Activated T-helper 1 cell treated with Interleukin-2 at 50 U/mL for 16 hours (primary cell): ENCODE results near the gene LOXL3.

Source experiments
- DNase-seq: peaks from one replicate; pipeline ENCODE4 v3.0.0-alpha.2; 2020; ENCODE audit warnings: low read depth

LOXL3 gene

DNA sequence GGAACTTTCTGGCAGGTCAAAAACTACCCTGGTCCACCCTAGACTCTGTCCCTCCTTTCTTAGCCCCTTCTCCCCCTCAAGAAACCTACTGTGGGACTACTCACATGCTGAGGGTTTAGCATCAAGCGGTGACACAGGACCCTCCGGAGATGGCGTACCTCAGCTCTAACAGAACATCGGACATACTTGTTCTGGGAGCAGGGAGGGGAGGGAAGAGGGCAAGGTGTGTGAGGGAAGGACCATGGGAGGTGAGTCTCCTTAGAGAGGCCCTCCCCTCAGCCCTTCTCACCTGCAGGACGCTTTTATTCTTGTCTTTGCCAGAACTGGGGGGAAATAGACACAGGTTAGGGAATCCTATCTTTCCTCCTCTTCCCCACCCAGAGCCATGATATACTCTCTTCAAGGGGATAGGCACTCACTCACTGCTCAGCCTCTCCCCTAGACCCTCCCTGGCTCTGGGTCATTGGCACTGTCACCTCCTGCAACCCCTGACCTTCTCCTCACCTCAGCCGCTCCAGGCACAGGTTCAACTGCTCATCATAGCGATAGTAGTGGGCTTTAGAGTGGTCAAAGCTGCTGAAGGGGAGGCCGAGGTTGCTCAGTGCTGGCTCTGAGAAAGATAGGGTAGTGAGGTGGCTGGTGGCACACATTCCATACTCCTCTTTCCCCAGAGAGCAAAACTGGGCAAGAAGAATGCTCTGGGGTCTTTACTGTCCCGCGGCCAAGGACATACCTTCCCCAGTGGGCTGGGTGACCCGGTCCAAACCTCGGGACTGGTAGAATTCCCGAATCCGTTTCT lies 48.1 kb downstream of the LOXL3 start:
- DNase-seq, result no peak

DNA sequence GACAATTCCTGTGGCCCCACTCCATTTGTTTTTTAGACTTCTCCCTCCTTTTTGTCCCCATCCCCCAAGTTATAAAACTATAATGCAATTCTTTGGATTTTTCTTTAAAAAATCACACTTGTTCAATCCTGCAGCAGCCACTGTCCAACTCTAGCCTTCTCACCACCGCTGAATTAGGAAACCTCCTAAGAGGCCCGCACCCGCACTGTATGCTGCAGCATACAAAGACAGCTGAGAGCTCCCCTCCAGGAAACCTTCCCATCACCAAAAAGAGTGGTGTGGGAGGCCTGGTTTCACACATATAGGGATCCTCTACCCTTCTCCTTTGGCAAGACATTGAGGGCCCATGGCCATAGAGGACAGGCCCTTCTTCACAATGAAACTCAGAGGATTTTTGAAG lies 49.2 kb downstream of the LOXL3 start:
- DNase-seq, result no peak

DNA sequence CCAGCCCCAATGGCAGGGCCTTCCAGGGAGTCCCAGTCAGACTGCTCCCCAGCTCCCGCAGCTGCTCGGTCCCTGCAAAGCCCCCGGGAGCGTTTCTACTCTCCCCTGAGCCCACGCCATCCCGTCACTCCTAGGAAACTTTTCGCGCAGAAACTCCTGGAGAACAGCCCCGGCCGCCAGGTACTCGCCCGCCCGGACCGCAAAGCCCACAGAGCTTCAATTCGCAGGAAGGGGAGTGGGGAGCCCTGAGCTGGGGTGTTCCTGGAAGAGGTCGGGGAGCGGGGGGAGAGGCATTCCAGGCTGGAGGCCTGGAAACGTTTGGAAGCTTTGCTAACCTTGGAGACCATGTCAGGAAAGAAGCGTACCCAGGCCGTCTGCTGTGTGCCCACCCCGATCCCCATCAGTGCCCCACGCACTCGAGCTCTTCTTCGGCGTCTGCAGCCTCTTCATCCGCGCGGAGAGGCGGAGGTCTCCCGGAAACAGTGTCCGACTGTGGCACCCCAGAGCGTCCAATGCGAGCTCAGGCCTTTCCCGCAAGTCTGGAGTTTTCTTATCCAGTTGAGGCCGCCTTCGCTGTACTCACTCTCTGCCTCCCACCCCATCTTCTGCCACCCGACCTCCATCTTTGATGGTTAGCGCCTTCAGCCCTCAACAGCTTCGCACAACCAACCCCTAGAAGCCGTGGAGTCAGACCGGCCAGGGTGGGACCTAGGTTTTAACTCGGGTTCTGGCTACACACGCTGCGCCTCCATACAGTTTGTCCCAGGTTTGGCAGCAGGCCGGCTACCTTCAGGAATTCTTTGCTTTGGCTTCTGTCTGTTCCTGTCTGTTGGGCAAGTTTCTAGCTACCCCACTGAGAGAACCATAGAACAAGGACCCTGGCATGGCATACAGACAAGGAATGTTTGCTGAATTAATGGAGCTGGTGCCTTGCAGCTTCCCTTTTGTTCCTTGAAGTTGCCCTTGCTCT lies 50.0 kb downstream of the LOXL3 start:
- no peak for DNase-seq

DNA sequence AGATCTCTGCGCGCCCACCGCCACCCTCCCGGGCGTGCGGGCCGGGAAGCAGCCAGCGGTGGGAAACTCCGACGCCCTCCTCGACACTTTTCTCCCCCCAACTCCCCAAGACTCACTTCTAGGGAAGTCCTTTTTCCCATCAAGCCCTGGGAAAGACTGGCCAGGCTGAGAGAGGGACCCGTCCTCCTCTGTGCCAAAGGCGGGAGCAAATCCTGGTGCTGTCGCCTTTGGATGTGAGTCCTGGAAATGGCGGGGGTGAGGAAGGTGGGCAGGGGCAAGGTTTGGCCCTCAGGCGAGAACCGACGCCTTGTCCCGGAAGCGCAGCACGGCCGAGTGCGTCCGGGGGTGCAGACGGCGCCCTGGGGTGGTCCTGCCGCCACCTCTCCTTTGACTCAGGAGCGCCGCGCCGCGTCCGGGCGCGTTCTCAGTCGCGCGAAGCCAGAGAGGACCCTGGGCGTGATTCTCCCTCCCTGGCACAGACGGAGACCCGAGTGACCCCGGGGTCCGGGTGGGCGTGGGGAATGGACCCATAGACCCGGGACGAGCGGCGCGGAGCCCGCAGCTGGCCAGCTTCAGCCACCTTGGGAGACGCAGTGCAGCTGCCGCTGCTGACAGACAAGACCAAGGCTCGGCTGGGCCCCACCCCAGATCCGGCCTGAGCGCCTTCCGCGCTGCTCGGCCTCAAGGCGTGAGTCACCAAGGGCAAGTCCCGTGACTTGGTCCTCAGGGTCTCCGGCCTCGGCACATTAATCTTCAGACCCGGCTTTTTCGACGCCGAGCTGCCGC lies 50.8 kb downstream of the LOXL3 start:
- no peak for DNase-seq

DNA sequence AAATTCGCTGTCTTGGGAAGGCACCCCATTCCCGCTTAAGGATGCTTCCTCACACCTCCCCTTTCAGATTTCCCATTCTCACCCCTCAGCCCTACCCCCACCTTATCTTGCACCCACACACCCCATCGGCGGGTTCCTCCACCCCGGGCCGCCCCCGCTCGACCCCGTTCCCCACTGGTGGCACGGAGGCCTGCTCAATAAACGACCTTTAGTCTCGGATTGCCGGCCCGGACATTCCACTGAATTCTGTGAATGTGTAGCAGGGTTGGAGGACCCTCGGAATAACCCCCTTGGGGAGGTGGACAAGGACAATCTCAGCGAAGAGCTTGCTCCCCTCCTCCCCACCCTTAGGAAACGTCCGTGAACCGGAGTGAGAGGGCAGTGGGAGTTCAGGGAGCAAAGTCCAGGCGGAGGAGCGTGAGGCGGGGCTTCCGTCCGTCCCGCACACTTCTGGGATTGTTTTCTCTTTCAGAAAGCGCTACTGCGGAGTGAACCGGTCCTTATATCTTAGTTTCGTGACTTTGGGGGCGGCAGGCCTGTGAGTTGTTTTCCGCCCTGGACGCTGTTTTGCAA lies 51.5 kb downstream of the LOXL3 start:
- DNase-seq, result no peak

DNA sequence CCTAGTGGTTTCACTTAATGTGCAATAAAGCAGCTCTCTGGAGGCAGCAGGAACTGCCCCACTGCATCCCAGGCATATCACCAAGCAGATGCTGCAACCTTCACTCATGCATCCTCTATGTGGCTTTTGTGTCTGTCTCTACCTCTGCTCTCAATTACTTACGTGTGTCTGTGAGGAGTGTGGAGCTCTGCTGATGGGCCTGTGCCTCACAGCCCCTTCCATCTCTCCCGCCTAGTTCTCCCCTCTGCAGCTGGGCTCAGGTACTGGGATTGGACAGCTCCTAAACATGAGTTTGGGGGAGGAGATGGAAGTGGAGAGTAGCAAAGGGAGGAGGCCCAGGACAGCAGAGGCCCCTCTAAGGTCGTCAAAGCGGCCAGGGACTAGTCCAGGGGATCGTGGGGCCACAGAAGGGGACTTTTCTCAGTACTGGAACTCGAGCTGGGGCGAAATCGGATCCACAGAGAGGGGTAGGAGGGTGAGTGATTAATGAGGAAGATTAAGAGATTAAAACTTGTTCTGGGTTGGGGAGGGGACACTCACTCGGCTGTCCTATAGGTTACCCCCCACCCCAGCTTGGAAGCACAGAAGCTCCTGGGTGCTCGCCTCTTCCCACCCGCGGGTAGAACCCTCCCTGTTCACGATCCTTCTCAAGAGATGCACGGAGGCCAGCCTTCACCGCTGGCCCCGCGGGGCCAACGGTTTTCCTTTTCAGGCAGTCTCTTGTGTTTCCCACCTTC lies 52.2 kb downstream of the LOXL3 start:
- DNase-seq, result no peak

DNA sequence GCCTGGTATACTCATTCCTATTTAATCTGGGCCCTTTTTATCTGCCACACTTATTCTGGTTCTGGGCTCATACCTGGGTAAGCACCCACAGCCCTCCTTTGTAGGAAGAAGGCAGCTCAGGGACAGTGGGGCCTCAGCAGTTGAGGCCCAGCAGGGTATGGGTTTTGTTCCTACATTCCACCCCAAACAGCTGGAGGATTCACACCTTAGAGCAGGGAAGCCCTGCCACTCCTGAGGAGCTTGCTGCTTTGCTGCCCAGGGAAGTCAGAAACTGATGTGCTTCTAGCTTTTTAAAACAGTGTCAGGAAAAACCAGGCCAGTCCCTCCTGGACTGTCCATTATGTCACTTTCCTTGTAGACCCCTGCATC lies 53.2 kb downstream of the LOXL3 start:
- no peak for DNase-seq

DNA sequence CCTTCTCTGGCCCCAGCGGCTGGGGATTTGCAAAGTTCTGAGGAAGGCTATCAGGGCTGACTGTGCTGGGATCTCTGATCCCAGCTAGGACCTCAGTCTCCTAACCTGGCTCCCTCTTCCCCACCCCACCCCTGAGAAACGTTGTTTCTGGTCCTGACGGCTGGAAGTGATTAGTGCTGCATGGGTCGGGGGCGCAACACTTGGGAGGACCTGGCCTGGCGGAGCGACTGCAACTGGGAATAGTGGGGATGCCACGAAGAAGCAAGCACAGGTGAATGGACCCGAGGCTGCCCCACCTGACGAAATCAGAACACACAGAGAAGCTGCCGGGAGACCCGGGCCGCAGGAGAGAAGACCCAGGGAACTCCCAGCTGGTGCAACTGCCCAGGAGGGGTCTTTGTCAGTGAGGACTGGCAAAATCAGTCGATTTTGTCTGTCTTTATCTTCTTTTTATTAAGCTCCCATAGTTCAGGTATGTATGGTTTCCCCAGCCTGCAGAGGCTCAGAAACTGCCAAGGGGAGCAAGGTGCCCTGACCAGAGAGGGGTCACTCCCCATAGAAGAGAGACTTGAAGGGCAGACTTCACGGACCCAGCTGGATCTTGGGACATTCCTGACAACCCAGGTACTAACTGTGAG lies 53.7 kb downstream of the LOXL3 start:
- no peak for DNase-seq

DNA sequence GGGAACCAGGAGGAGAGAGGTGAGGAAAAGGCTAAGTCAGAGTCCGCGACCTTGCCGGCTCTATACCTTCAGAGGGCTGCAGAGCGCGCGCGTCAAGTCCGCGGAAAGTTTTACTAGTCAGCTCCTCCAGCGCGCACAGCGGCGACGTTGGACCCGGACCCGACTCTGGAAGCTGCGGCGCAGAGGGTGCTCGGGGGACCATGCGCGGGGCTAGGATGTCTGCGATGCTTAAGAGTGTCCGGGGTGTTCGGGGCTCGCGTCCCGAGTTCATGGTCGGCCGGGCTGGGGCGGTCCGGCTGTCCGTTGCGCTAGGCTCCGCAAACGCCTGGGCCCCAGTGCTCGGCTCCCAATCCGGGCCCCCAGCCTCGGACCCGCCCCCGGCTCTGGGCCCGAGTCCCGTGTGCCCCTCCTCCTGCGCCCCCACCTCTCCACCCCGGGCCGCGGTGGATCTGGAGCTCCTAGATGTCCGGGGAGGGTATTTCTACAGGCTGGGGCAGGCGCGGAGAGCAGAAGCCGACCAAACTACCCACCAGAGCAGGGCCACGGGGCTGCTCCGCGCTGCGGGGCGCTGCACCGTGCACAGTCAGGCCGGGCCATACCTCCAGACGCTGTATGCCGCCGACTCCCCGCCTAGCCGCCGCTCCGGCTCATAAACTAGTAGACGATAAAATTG lies 54.3 kb downstream of the LOXL3 start, which contains the start of gene LBX2:
TSS of gene LBX2 (minus strand) at position 337 of the 673 bp plus-strand sequence. CDS start at position 271, 66 bp downstream.
- no peak for DNase-seq

DNA sequence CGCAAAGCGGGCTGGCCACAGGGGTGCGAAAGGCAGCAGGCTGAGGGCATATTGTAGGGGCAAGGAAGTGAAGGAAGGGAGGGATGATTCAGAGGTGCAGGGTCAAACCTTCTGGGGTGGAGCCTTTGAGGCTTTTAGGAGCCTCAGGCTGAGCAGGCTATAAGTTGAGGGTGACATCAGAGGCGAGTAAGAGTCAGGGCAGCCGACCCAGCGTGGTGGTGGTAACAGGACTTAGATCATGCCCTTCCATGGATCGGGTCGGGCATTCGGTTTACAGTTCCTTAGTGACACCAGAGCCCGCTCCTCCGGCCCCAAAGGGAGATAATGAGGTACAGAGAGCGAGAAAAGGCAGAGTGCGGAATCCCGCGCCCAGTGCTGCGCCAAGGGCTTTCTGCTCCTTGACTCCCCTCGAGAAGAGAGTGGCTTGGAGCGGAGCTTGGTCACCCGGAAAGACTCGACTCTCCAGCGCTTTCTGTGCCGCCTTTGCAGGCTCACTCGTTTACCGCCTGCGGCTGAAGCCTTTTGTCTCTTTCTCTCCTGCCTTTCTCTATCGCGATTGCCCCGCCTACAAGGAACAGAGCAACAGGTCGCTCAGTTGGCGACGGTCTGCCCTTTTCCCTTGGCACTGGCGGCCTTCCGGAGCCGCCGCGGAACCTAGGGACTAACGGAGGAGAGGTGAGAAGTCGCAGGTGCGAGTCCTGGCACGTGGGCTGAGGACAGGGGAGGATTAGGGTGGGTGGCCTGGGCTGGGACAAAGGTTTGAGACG lies 55.1 kb downstream of the LOXL3 start:
- no peak for DNase-seq

DNA sequence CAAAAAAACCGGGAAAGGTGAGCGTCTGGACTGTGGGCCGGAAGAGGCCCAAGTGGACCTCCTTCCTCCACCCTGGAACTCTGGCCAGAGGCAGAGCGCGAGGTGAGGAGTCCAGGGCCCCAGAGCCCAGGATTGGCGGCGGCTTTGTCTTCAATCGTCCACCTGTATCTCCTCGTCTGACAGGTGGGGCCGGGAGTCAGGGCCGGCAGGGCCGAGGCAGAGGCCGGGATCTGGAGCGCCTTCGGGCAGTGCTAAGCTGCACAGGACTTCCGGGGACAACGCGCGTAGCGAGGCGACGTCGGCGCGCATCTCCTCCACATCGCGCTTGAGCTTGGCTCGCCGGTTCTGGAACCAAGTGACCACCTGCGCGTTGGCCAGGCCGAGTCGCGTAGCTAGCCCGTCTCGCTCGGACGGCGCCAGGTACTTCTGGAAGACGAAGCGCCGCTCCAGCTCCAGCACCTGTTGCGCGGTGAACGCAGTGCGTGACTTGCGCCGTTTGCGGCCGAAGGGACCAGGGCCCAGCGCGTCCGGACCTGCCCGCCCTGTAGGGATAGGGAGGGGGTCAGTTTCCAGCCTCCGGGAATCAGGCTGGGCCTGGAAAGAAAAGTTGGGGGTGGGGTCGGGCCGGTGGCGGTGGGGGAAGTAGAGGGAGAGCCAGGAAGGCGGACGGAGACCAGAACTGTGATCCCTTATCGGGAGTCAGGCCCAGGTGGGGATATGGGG lies 55.8 kb downstream of the LOXL3 start:
- no peak for DNase-seq

DNA sequence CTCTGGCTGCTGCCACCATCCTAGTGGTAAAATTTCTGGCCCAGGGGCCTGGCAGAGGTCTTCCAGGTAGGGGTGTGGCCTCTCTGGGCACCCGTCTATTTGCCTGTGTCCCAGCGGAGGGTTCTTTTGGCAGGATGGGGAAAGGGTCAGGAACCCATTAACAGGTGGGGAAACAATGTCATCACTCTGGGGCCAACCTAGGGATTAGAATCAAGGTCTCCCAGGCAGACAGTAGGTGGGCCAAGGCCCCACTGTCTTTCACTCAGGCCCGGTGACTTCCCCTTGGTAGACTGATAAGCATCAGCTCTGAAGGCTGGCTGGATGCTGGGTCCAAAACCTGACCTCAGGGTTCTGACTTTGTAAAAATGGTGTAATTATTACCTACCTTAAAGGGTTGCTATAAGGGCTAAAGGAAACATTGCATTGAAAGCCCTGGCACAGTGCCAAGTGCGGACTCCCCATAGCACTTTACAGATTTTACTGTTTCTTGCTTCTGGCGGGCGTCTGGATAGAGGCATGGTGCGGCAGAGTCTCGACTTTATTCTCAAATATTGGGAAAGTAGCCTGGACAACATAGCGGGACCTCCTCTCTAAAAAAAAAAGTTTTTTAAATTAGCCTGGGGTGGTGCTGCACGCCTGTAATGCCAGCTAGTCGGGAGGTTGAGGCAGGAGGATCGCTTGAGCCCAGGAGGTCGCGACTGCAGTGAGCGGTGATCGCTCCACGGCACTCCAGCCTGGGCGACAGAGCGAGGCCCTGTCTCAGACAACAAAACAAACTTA lies 56.6 kb downstream of the LOXL3 start:
- no peak for DNase-seq

DNA sequence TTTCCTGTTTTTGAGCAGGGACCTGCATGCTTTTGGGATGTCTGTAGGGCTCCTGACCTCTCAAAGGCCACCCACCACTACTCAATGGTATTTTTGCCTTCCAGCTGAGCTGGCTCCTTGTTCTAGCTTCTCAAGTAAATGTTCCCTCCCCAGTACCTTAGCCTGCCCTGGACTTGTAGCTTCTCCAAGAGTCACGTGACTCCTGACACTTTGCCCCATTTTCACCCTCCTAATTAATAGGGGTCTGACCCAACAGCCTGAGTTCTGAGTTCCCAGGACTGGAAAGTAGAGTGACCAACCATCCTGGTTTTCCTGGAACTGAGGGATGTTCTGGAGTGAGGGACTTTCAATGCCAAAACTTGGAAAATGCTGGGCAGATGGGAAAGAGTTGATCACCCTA lies 58.3 kb downstream of the LOXL3 start:
- DNase-seq, result no peak

DNA sequence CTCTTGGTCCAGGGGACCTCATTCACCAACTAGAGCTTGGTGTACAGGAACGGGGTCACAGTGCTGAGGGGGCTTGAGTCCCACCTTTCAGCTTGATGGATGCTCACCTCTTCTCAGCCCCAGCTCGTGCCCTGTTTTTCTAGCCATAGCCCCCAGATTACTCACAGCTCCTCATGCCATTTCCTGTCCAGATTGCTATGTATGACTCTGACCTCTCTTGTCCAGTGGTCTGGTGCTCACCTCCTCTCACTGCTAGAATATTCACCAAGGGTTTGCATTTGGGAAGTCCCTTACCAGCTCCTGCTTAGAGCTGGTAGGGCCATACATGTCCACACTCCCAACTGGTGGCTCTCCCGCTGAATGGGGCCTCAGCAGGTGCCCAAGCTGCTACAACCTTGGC lies 60.2 kb downstream of the LOXL3 start:
- no peak for DNase-seq

DNA sequence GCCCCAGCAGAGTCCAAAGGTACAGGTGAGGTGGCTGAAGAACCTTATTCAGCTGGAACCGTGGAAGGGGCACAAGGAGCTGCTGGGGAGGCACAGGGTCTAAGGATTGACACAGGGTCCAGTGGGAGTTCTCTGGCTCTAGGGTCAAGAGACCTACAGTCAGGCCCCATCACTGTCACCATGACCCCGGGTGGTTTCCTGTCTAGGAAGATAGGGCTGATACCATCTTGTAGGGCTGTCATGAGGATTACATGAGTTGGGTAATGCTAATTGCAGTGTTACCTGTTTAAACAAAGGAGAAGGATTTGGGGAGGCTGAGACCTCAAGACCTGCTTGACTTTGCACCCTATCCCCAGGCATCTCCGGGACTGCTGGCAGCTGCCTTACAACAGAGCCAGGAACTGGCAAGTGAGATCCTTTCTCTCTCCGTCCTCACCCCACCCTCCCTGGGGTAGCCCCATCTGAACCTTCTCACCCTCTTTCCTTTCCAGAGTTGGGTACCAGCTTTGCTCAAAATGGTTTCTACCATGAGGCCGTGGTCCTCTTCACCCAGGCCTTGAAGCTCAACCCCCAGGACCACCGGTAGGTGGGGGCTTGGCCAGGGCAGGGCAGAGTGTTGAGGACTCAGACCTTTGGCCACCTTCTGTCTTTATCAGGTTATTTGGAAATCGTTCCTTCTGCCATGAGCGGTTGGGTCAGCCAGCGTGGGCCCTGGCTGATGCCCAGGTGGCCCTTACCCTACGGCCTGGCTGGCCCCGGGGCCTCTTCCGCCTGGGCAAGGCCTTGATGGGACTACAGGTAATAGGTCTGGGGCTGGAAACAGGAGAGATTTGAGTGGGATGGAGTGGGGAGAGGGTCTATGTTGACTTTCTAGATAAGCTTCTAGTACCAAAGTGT lies 61.8 kb downstream of the LOXL3 start:
- DNase-seq, result no peak

DNA sequence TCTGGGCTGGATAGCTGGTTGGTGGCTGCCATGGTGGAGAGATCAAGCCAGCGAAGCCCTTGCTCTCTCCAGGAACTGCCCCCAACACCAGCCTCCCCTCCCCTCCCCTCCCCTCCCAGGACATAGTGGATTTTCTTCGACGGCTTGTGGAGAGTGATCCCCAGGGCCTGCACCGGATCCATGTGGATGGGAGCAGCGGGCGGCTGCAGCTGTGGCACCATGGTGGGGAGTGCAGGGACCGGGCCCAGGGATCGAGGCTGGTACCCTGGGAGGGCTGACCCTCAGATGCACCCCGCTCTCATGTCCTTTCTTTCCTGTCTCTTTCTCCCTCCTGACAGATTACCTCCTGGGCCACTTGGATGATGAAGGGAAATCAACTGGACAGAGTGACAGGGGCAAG lies 63.8 kb downstream of the LOXL3 start:
- DNase-seq, result no peak
